ENCODE data around the gene C6orf118. TPM values are rescaled to one million over a fixed set of nuclear protein-coding genes. Genes with fewer than 3 reads are reported as not detected.

C6orf118 gene
- total RNA-seq, 1 experiment from 2014 or later = not detected

- no TSS peak for BruUV-seq (replicated peaks)
- intact Hi-C loops (cut with micrococcal nuclease; ENCODE audit: unreplicated experiment) = no loop called here
- Mint-ChIP-seq H3K9me3 (ENCODE audit: low read depth, unreplicated experiment) (peaks cover 4% of the 10 kb centered on the region), H3K4me3 (ENCODE audit: low read depth, unreplicated experiment) (no peak overlapping the region), H3K36me3 (ENCODE audit: insufficient read depth, unreplicated experiment) (no peaks in the 10 kb centered on the region), H3K27ac (ENCODE audit: unreplicated experiment) (no peak overlapping the region), H3K4me1 (ENCODE audit: low read depth, unreplicated experiment) (no peaks in the 10 kb centered on the region), H3K27me3 (ENCODE audit: unreplicated experiment) (no peaks in the 10 kb centered on the region)
- DNase-seq = no peak
- CTCF ChIA-PET = no interaction called here
- no peak for TF ChIP-seq CTCF (IDR thresholded peaks at IDR 0.05; ENCODE audit: unreplicated experiment)
These were observed 16.7 kb downstream of the C6orf118 start for GRCh38 chr6:165292657-165293056.

GRCh38 chr6:165274611-165275010 is 34.8 kb downstream of the C6orf118 start:
- CTCF ChIA-PET = no interaction called here
- BruUV-seq (replicated peaks) = no TSS peak
- no peak for TF ChIP-seq CTCF (IDR thresholded peaks at IDR 0.05; ENCODE audit: unreplicated experiment)
- intact Hi-C loops (cut with micrococcal nuclease; ENCODE audit: unreplicated experiment) = no loop called here
- Mint-ChIP-seq H3K4me1 (ENCODE audit: low read depth, unreplicated experiment) (no peaks in the 10 kb centered on the region), H3K36me3 (ENCODE audit: insufficient read depth, unreplicated experiment) (no peaks in the 10 kb centered on the region), H3K27me3 (ENCODE audit: unreplicated experiment) (peaks cover 62% of the 10 kb centered on the region), H3K9me3 (ENCODE audit: low read depth, unreplicated experiment) (no peaks in the 10 kb centered on the region), H3K4me3 (ENCODE audit: low read depth, unreplicated experiment) (no peak overlapping the region), H3K27ac (ENCODE audit: unreplicated experiment) (no peak overlapping the region)
- no peak for DNase-seq

GRCh38 chr6:165272585-165272984 is 36.8 kb downstream of the C6orf118 start:
- TF ChIP-seq CTCF (IDR thresholded peaks at IDR 0.05; ENCODE audit: unreplicated experiment) = no peak

GRCh38 chr6:165268987-165269386 is 40.4 kb downstream of the C6orf118 start:
- BruUV-seq (replicated peaks) = no TSS peak
- H3K4me3 Mint-ChIP-seq (ENCODE audit: low read depth, unreplicated experiment) = no peak overlapping the region
- no peak for DNase-seq

More at GRCh38 chr6:165272585-165272984, 36.8 kb downstream of the C6orf118 start:
- BruUV-seq (replicated peaks) = no TSS peak
- no peak for DNase-seq
- no peak overlapping the region for H3K27ac Mint-ChIP-seq (ENCODE audit: unreplicated experiment)
- H3K4me3 Mint-ChIP-seq (ENCODE audit: low read depth, unreplicated experiment) = no peak overlapping the region
- H3K4me1 Mint-ChIP-seq (ENCODE audit: low read depth, unreplicated experiment) = no peaks in the 10 kb centered on the region
- H3K9me3 Mint-ChIP-seq (ENCODE audit: low read depth, unreplicated experiment) = no peaks in the 10 kb centered on the region
- H3K27me3 Mint-ChIP-seq (ENCODE audit: unreplicated experiment) = peaks cover 57% of the 10 kb centered on the region
- no peaks in the 10 kb centered on the region for H3K36me3 Mint-ChIP-seq (ENCODE audit: insufficient read depth, unreplicated experiment)
- CTCF ChIA-PET = no interaction called here
- intact Hi-C loops (cut with micrococcal nuclease; ENCODE audit: unreplicated experiment) = no loop called here

More at GRCh38 chr6:165268987-165269386, 40.4 kb downstream of the C6orf118 start:
- intact Hi-C loops (cut with micrococcal nuclease; ENCODE audit: unreplicated experiment) = no loop called here
- CTCF ChIA-PET = no interaction called here
- no peaks in the 10 kb centered on the region for H3K4me1 Mint-ChIP-seq (ENCODE audit: low read depth, unreplicated experiment)
- H3K36me3 Mint-ChIP-seq (ENCODE audit: insufficient read depth, unreplicated experiment) = no peaks in the 10 kb centered on the region
- TF ChIP-seq CTCF (IDR thresholded peaks at IDR 0.05; ENCODE audit: unreplicated experiment) = no peak
- H3K9me3 Mint-ChIP-seq (ENCODE audit: low read depth, unreplicated experiment) = no peaks in the 10 kb centered on the region
- peaks cover 36% of the 10 kb centered on the region for H3K27me3 Mint-ChIP-seq (ENCODE audit: unreplicated experiment)
- no peak overlapping the region for H3K27ac Mint-ChIP-seq (ENCODE audit: unreplicated experiment)

All from Calu3 (cell line).